ENCODE results near the gene TINAGL1.

The TINAGL1 gene

GRCh38 chr1:31614414-31615005 is 38.2 kb downstream of the TINAGL1 start:
- no peak for DNase-seq

- DNase-seq, result no peak
These were observed 39.1 kb downstream of the TINAGL1 start for GRCh38 chr1:31615414-31615813.

- no peak for DNase-seq
These were observed 39.6 kb downstream of the TINAGL1 start for GRCh38 chr1:31615939-31616338.

- no peak for DNase-seq
These were observed 41.1 kb downstream of the TINAGL1 start, which contains the start of gene HCRTR1 for GRCh38 chr1:31617218-31617915. TSS of gene HCRTR1 (plus strand) at chr1:31617689. CDS start at chr1:31619193, 1,504 bp downstream.

- peak; percentile 54 for DNase-seq
These were observed 41.8 kb downstream of the TINAGL1 start for GRCh38 chr1:31617916-31618746.

GRCh38 chr1:31618916-31619846 is 42.9 kb downstream of the TINAGL1 start:
- DNase-seq, result no peak

- DNase-seq, result no peak
These were observed 44.5 kb downstream of the TINAGL1 start for GRCh38 chr1:31620631-31621497.

- no peak for DNase-seq
These were observed 45.1 kb downstream of the TINAGL1 start for GRCh38 chr1:31621498-31621820.

- no peak for DNase-seq
These were observed 45.8 kb downstream of the TINAGL1 start for GRCh38 chr1:31621847-31622730.

- no peak for DNase-seq
These were observed 47.0 kb downstream of the TINAGL1 start for GRCh38 chr1:31623365-31623764.

GRCh38 chr1:31624309-31624708 is 48.0 kb downstream of the TINAGL1 start:
- DNase-seq, result no peak

GRCh38 chr1:31624731-31625514 is 48.6 kb downstream of the TINAGL1 start:
- no peak for DNase-seq

GRCh38 chr1:31625561-31626222 is 49.4 kb downstream of the TINAGL1 start:
- no peak for DNase-seq

- DNase-seq, result no peak
These were observed 50.2 kb downstream of the TINAGL1 start for GRCh38 chr1:31626223-31627207.

- DNase-seq, result no peak
These were observed 51.1 kb downstream of the TINAGL1 start for GRCh38 chr1:31627301-31627929.

GRCh38 chr1:31627930-31628559 is 51.7 kb downstream of the TINAGL1 start:
- no peak for DNase-seq

Measured in NCI-H2107 (cell line).